ENCODE results near the gene IL19. TPM values are rescaled to one million over a fixed set of nuclear protein-coding genes. Genes with fewer than 3 reads are reported as not detected.
A peak's percentile ranks its signal among the peaks of the same experiment; 100 is the strongest.

IL19 gene
- polyA plus RNA-seq, 3 donors from 2014 or later, result not detected

DNA sequence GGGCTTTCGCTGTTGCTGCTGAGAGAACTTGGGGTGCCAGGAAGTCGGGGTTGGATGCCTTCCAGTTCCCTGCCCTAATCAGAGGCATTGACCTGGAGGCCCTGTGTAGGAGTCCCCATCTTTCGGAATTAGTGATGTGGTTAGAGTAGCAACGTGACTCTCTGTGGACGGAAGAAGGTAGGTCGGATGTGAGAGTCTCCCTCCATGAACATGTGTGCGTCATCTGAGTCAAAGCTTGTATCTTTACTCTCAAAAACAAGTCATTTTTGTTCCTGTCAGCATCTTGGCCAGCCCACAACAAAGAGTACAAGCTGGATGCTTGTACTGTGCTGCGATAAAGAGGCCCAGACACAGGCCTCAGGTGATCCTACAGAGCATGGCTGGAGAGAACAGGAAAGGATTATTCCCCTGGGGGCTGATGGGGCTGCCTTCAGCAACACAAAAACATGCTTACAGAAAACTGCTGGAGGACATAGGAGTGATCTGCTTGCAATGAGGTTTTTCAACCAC is 32.7 kb downstream of the IL19 start:
- peak; percentile 51 to 80 (median 62) for DNase-seq
- Mint-ChIP-seq H3K27ac (peak overlapping the region; percentile 9 to 93 (median 56)), H3K36me3 (peaks cover 0 to 7% (median 0%) of the 10 kb centered on the region in 3 donors), H3K27me3 (ENCODE audit: low read depth in 3 of 3) (peaks cover 0 to 9% (median 6%) of the 10 kb centered on the region in 3 donors), H3K9me3 (no peaks in the 10 kb centered on the region), H3K4me1 (peaks cover 0 to 2% of the 10 kb centered on the region in 2 donors), H3K4me3 (peak overlapping the region in 1 of 5 donors; percentile 41)

DNA sequence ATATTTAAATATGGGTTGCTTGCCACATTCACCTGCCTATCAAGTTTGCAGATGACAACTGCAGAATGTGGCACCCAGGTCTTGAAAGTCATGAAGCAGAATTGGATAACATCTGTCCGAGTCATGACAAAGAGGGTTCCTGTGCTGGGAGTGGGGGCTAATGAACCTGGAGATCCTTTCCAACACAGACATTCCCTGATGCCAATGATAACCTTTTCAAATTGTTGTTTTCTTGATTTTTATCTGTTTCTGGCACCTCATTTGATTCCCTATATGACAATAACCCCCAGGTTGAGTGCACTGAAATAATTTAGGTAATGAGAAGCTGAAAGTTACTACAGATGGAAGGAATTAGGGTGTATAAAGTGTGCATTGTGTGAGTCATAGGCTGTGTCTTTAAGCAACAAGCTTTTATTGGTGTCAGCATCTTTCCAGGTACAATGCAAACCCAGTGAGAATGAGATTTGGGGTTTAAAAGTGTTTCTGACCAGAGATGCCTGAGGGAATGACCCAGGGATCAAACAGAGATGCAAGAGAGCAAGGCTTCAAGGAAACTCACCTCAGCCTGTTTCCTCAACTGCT is 33.7 kb downstream of the IL19 start:
- peaks cover 2 to 6% of the 10 kb centered on the region in 2 donors for H3K4me1 Mint-ChIP-seq
- no peaks in the 10 kb centered on the region for H3K9me3 Mint-ChIP-seq
- peaks cover 0 to 7% (median 0%) of the 10 kb centered on the region in 3 donors for H3K36me3 Mint-ChIP-seq
- H3K4me3 Mint-ChIP-seq, result no peak overlapping the region
- H3K27me3 Mint-ChIP-seq (ENCODE audit: low read depth in 3 of 3), result peaks cover 2 to 12% (median 6%) of the 10 kb centered on the region in 3 donors
- H3K27ac Mint-ChIP-seq, result peak overlapping the region in 3 of 6 donors; percentile 17 to 93 (median 65)
- DNase-seq, result no peak

DNA sequence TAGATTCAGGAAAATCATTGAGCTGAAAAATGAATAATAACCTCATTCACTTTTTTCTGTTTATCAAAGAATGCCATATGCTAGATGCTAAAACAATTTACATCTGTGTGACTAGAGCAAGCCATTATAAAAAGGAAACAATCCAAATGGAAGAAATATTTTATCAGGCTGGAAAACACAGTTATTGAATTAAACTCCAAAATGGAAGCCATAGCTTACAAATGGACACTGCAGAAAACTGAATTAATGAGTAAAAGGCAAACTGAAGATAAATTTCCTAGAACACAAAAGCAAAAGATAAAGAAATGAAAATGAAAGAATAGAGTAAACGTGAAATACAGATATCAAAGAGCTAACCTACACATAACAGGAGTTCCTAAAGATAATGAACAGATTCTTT is 34.8 kb downstream of the IL19 start:
- peaks cover 2 to 13% (median 6%) of the 10 kb centered on the region in 3 donors for H3K27me3 Mint-ChIP-seq (ENCODE audit: low read depth in 3 of 3)
- H3K4me1 Mint-ChIP-seq, result peaks cover 2 to 6% of the 10 kb centered on the region in 2 donors
- H3K9me3 Mint-ChIP-seq, result no peaks in the 10 kb centered on the region
- no peak overlapping the region for H3K4me3 Mint-ChIP-seq
- H3K27ac Mint-ChIP-seq, result no peak overlapping the region
- H3K36me3 Mint-ChIP-seq, result peaks cover 0 to 7% (median 0%) of the 10 kb centered on the region in 3 donors
- no peak for DNase-seq

DNA sequence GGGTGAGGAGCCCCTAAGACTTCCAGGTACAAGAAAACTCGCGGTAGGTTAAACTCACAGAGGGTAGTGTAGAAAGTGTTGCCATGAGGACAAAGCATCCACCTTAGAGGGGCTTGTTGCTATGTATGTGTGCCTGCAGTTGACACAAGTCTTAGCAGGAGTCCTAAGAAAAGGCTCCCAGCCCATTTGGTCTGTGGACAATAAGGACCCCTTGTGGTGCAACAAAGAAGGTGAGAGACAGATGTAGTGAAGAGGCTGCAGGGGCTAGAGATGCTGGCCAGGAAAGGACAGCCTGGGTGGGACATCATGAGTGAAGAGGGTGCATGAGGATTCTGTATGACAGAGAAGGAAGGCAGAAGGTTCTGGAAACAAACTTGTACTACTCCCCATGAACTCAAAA is 38.0 kb downstream of the IL19 start:
- H3K4me3 Mint-ChIP-seq, result no peak overlapping the region
- H3K36me3 Mint-ChIP-seq, result peaks cover 0 to 7% (median 0%) of the 10 kb centered on the region in 3 donors
- peak overlapping the region in 1 of 6 donors; percentile 46 for H3K27ac Mint-ChIP-seq
- H3K27me3 Mint-ChIP-seq (ENCODE audit: low read depth in 3 of 3), result peaks cover 3 to 6% (median 5%) of the 10 kb centered on the region in 3 donors
- H3K9me3 Mint-ChIP-seq, result peaks cover 0 to 12% (median 4%) of the 10 kb centered on the region in 6 donors
- peaks cover 0 to 6% of the 10 kb centered on the region in 2 donors for H3K4me1 Mint-ChIP-seq
- DNase-seq, result peak; percentile 46 to 64 (median 51)

DNA sequence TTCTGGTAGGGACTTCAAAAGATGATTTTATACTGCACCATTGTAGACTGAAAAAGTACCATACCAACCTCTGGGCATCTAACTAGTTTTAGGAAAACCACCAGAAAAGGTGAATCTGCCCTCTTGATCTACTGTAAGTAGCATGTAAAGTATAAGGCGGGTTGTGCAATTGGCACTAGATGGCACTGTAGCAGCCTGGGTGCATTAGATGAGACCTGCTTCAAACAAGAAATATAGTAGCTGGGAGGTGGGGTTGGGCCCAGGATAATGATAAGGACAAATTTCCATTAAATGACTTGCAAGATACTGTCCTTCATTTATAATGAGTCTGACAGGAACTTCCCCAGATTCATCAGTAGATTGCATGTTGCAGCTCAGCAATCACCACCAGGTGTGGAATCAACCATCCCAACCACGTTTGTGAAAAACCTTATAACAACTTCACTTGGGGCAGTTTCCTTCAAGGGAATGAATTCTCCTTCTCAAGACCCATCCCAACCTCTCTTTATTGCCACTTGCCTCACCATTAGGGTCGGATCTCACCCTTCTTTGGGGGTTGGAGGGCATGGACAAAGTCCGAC is 39.0 kb downstream of the IL19 start:
- no peak for DNase-seq
- Mint-ChIP-seq H3K36me3 (peaks cover 0 to 7% (median 0%) of the 10 kb centered on the region in 3 donors), H3K4me3 (no peak overlapping the region), H3K4me1 (peaks cover 0 to 6% of the 10 kb centered on the region in 2 donors), H3K9me3 (peaks cover 0 to 12% (median 4%) of the 10 kb centered on the region in 6 donors), H3K27me3 (ENCODE audit: low read depth in 3 of 3) (peaks cover 3 to 6% (median 5%) of the 10 kb centered on the region in 3 donors), H3K27ac (no peak overlapping the region)

DNA sequence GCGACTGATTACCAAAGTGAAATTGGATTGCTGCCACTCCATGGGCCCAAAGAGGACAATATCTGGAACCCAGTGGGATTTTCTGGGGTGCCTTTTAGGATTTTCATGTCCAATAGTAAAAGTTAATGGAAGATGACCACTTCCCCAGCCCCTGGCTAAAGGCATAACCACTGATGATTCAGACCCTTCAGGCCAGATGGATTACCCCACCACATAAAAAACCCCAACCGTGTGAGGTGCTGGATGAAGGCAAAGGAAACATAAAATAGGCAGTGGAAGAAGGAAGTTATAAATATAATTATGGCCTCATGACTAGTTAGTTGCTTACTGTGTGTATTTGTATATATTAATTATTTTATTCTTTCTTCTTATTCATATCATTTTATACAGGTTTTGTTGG is 41.9 kb downstream of the IL19 start:
- Mint-ChIP-seq H3K4me1 (peaks cover 11 to 19% of the 10 kb centered on the region in 2 donors), H3K27ac (no peak overlapping the region), H3K27me3 (ENCODE audit: low read depth in 3 of 3) (peaks cover 0 to 6% (median 5%) of the 10 kb centered on the region in 3 donors), H3K4me3 (no peak overlapping the region), H3K9me3 (peaks cover 0 to 12% (median 4%) of the 10 kb centered on the region in 6 donors), H3K36me3 (peaks cover 0 to 7% (median 0%) of the 10 kb centered on the region in 3 donors)
- no peak for DNase-seq

DNA sequence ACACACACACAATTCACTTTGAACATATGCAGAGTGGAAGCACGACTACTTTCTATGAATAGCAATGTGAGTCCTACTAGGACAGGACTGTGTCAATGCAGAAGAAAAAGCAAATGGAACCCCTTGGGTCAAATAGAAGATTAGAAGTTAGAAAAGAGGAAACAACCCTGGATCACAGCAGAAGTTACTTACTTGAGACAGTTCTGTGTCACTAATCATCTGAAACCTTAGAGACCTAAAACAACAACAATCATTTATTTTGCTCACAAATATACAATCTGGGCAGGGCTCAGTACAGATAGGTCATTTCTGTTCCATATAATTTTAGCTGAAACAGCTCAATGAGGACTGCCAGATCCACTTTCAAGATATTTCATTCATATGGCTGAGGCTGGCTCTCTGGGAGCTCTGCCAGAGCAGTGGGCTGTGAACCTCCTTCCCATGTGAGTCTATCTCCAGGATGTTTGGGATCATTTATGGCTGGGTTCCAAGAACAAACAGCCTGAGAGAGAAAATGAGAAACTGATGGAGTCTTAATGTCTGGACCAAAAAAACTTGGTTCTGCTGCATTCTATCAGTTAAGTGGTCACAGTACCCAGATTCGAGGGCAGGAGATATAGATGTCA is 44.3 kb downstream of the IL19 start:
- H3K4me3 Mint-ChIP-seq, result no peak overlapping the region
- DNase-seq, result no peak

DNA sequence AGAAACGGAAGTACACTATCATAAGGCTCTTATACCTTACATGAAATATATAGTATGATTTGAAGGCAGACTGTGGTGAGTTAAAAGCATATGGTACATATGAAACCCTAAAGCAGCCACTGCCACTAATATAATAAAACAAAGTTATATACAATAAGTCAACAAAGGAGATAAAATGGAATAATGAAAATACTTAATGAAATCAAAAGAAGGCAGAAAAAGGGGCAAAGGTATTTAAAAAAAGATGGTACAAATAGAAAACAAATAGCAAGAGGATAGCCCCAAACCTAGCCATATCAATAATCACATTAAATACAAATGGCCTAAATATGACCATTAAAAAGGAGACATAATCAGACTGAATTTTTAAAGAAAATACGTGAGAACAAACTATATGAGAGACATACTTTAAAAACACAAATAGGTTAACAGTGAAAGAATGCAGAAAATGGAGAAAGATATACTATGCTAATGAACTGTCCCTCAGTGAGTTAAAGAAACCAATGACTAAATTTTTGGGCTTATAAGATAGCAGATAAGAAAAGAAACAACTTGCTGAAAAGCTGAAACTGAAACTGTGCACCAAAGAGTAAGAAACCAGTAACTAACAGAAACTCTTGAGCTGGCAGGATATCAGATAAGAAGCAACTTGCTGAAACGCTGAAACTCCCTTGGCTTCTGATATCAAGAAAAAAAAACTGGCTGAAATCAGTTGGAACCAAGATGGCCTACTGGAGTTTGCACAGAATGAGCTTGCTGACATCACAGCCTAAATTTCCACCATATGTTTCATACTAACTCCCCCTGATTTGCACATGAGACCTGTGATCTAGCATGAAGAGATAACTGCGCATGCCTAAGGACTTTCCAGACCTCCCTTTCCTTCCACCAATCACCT is 46.1 kb downstream of the IL19 start:
- peaks cover 0 to 2% (median 2%) of the 10 kb centered on the region in 3 donors for H3K27me3 Mint-ChIP-seq (ENCODE audit: low read depth in 3 of 3)
- peak overlapping the region in 4 of 6 donors; percentile 18 to 88 (median 53) for H3K27ac Mint-ChIP-seq
- DNase-seq, result peak; percentile 9 to 44 (median 14)
- H3K9me3 Mint-ChIP-seq, result peaks cover 0 to 12% (median 4%) of the 10 kb centered on the region in 6 donors
- peaks cover 13 to 19% of the 10 kb centered on the region in 2 donors for H3K4me1 Mint-ChIP-seq
- H3K4me3 Mint-ChIP-seq, result peak overlapping the region in 2 of 5 donors; percentile 1 to 56
- H3K36me3 Mint-ChIP-seq, result peaks cover 0 to 7% (median 0%) of the 10 kb centered on the region in 3 donors

More for the DNA sequence above, 44.3 kb downstream of the IL19 start:
- peaks cover 0 to 12% (median 4%) of the 10 kb centered on the region in 6 donors for H3K9me3 Mint-ChIP-seq
- peaks cover 11 to 14% of the 10 kb centered on the region in 2 donors for H3K4me1 Mint-ChIP-seq
- peaks cover 0 to 4% (median 4%) of the 10 kb centered on the region in 3 donors for H3K27me3 Mint-ChIP-seq (ENCODE audit: low read depth in 3 of 3)
- peaks cover 0 to 7% (median 0%) of the 10 kb centered on the region in 3 donors for H3K36me3 Mint-ChIP-seq
- peak overlapping the region in 1 of 6 donors; percentile 9 for H3K27ac Mint-ChIP-seq

DNA sequence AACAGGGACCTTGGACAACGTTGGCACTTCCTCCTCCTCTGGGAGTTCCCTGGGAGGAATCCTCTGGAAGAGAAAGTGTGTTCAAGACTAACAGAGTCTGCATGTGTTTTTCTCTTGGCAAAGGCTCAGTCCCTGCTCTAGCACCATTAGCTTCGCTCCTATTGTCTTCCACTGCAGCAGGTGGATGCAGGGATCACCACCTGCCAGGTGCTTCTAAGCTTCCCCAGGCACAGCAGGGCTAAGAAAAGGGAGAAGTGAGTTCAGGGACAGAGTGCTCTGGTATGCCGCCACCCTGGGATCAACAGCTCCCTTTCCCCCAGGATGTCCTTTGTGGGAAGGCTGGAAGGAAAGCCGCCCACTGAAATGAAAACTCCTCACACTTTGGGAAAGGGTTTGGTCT is 50.9 kb downstream of the IL19 start:
- Mint-ChIP-seq H3K4me1 (peaks cover 11 to 16% of the 10 kb centered on the region in 2 donors), H3K27ac (no peak overlapping the region), H3K36me3 (no peaks in the 10 kb centered on the region), H3K9me3 (no peaks in the 10 kb centered on the region), H3K4me3 (no peak overlapping the region), H3K27me3 (ENCODE audit: low read depth in 3 of 3) (peaks cover 0 to 2% (median 2%) of the 10 kb centered on the region in 3 donors)
- DNase-seq, result no peak

DNA sequence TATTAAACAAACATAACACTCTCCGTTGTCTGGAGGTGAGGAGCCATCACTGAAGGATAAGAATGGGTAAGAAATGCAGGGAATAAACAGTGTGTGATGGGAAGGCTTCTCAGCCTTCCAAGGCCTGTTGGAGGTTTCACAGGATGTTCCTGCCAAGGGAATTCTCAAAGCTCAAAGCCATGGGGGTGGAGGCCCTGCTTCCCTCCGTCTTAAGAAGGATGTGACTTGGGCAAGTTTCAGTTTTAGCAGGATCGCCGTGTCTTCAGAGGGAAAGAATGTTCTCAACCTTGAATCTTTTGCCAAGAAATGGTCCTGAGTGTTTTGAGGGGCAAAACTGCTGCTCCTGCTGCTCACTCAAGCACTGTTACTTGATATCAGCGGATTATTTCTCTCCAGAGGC is 53.2 kb downstream of the IL19 start:
- peaks cover 7 to 22% of the 10 kb centered on the region in 2 donors for H3K4me1 Mint-ChIP-seq
- H3K27ac Mint-ChIP-seq, result no peak overlapping the region
- peaks cover 0 to 2% (median 2%) of the 10 kb centered on the region in 3 donors for H3K27me3 Mint-ChIP-seq (ENCODE audit: low read depth in 3 of 3)
- no peak overlapping the region for H3K4me3 Mint-ChIP-seq
- H3K9me3 Mint-ChIP-seq, result no peaks in the 10 kb centered on the region
- no peak for DNase-seq
- H3K36me3 Mint-ChIP-seq, result no peaks in the 10 kb centered on the region

DNA sequence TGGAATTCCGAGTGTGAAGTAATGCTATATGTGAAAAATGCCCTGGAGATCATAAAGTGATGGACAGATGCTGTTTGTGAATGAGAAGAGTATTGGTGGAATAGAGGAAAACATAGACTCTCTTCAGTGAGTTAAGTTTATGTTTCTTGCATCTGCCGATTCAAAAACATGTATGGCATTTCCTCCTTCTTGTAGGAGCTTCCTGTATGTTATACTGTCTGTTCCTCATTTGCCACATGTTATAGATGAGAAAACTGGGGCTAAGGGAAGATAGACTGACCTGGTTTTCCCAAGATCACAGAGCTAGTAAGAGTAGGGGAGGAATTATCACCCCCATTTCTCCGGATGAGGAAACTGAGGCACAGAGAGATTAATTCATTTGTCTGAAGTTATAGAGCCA is 53.8 kb downstream of the IL19 start:
- no peak overlapping the region for H3K4me3 Mint-ChIP-seq
- no peak for DNase-seq
- no peak overlapping the region for H3K27ac Mint-ChIP-seq

DNA sequence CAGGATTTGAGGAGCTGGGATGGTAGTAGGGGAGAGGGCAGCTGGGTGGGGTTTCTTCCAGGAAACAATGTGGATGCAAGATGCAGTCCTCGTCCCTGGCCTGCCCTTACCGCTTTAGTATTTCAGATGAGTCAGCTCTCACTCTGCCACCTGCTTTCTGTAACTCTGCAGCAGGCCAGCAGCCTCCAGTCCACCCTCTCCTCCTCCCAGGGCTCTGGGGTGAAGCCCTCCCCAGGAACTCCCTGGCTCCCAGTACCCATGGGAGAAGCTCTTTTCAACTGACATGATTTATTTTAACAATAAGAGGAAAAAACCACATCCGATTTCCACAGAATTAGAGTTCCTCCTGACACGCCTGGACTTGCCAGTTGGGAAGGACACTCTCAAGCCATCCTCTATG is 55.8 kb downstream of the IL19 start:
- Mint-ChIP-seq H3K27me3 (ENCODE audit: low read depth in 3 of 3) (peaks cover 2 to 5% (median 2%) of the 10 kb centered on the region in 3 donors), H3K36me3 (no peaks in the 10 kb centered on the region), H3K27ac (no peak overlapping the region), H3K9me3 (no peaks in the 10 kb centered on the region), H3K4me3 (no peak overlapping the region), H3K4me1 (peaks cover 24 to 44% of the 10 kb centered on the region in 2 donors)
- no peak for DNase-seq

More for the DNA sequence above, 53.8 kb downstream of the IL19 start:
- H3K36me3 Mint-ChIP-seq, result no peaks in the 10 kb centered on the region
- H3K4me1 Mint-ChIP-seq, result peaks cover 13 to 28% of the 10 kb centered on the region in 2 donors
- peaks cover 0 to 4% (median 2%) of the 10 kb centered on the region in 3 donors for H3K27me3 Mint-ChIP-seq (ENCODE audit: low read depth in 3 of 3)
- no peaks in the 10 kb centered on the region for H3K9me3 Mint-ChIP-seq

DNA sequence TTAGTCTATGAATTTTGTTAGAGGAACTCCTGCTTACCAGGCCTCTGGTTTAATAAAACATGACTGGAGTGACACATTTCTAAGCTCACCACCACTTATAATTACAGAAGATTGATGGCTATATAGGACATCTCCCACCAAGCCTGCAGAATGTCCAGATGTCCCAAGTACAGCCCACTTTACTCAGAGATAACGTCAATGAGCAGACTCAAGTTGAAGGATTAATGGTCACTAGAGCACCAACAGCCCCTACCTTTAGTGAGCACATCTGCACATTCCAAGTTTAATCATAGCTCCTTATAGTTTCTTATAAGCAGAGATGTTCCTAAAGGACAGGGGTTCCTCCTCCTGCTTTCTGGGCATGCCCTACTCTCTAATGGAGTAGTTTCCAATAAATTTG is 57.5 kb downstream of the IL19 start:
- Mint-ChIP-seq H3K36me3 (no peaks in the 10 kb centered on the region), H3K27ac (no peak overlapping the region), H3K27me3 (ENCODE audit: low read depth in 3 of 3) (peaks cover 2 to 5% (median 2%) of the 10 kb centered on the region in 3 donors), H3K9me3 (no peaks in the 10 kb centered on the region), H3K4me3 (no peak overlapping the region), H3K4me1 (peaks cover 30 to 60% of the 10 kb centered on the region in 2 donors)
- DNase-seq, result no peak

All from immature natural killer cell (primary cell).